Retinal pigment epithelial cell (primary cell): ENCODE measurements around the gene WNT1.

ENCODE experiments used
- DNase-seq: peaks from one replicate; pipeline ENCODE4 v3.0.0-alpha.2; 2010; ENCODE audit warnings: low read depth
- H3K4me3 ChIP-seq: 2 replicates; pipeline ENCODE4 v1.5.1; 2011; ENCODE audit warnings: mild to moderate bottlenecking, low read length, control low read depth, moderate library complexity
- TF ChIP-seq, protein P1 (sequence below): conservative IDR thresholded peaks from 2 replicates; pipeline ENCODE4 v1.5.1; 2011; ENCODE audit warnings: low read depth, low read length, control low read depth, inconsistent platforms

Gene WNT1

GRCh38 chr12:49010092-49010668 is 32.1 kb downstream of the WNT1 start:
- DNase-seq: no peak
- no peak overlapping the region for H3K4me3 ChIP-seq
- TF ChIP-seq, protein P1, sequence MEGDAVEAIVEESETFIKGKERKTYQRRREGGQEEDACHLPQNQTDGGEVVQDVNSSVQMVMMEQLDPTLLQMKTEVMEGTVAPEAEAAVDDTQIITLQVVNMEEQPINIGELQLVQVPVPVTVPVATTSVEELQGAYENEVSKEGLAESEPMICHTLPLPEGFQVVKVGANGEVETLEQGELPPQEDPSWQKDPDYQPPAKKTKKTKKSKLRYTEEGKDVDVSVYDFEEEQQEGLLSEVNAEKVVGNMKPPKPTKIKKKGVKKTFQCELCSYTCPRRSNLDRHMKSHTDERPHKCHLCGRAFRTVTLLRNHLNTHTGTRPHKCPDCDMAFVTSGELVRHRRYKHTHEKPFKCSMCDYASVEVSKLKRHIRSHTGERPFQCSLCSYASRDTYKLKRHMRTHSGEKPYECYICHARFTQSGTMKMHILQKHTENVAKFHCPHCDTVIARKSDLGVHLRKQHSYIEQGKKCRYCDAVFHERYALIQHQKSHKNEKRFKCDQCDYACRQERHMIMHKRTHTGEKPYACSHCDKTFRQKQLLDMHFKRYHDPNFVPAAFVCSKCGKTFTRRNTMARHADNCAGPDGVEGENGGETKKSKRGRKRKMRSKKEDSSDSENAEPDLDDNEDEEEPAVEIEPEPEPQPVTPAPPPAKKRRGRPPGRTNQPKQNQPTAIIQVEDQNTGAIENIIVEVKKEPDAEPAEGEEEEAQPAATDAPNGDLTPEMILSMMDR: no peak

DNA sequence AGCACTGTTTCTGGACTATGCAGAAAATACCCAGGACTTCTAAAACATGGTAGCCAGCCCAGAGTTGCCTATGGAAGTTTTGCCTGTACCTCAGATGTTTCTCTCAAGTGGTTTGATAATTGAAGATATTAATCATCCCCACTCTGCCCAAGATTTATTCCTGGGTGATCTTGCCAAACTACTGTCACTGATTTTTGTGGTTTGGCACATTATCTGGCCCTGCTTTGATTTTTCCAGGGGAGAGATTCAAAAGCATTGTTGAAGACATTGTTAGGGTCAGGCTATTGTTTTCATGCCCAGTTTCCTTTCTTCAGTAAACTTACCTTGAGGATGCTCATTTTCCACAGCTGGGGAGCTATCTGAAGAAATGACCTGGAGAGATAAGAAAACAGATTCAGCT is 34.6 kb downstream of the WNT1 start:
- no peak for DNase-seq
- TF ChIP-seq, protein P1: no peak
- no peak overlapping the region for H3K4me3 ChIP-seq

DNA sequence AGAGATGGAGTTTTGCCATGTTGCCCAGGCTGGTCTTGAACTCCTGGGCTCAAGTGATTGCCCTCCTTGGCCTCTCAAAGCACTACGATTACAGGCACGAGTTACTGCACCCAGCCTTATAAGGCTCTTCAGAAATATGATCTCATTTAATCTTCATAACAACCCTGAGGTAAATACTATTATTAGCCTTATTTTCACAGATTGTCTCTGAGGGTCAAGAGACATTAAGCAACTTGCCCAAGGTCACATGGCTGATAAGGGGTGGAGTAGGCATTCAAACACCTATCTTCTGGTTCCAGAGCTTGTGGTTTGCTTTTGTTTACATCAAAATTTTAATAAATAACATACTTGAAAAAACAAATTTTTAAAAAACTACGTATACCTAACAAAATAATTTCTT is 35.3 kb downstream of the WNT1 start:
- TF ChIP-seq, protein P1: no peak
- H3K4me3 ChIP-seq: no peak overlapping the region
- no peak for DNase-seq

- DNase-seq: no peak
- TF ChIP-seq, protein P1: peak; percentile 23
Observed at GRCh38 chr12:49014547-49014946, 36.4 kb downstream of the WNT1 start.

GRCh38 chr12:49015196-49015595 is 37.1 kb downstream of the WNT1 start:
- TF ChIP-seq, protein P1: no peak
- H3K4me3 ChIP-seq: no peak overlapping the region
- DNase-seq: no peak

More at GRCh38 chr12:49014547-49014946, 36.4 kb downstream of the WNT1 start:
- no peak overlapping the region for H3K4me3 ChIP-seq

- TF ChIP-seq, protein P1: no peak
- H3K4me3 ChIP-seq: peak overlapping the region; percentile 93
- no peak for DNase-seq
Observed at GRCh38 chr12:49017891-49018260, 39.8 kb downstream of the WNT1 start.

GRCh38 chr12:49018261-49019119 is 40.4 kb downstream of the WNT1 start, which contains the start of gene PRKAG1:
Gene PRKAG1 (minus strand): TSS chr12:49018776. CDS start chr12:49018740, 36 bp downstream.
- DNase-seq: peak; percentile 89
- TF ChIP-seq, protein P1: peak; percentile 60
- H3K4me3 ChIP-seq: peak within 1 kb of the TSS; percentile 93
